HG03439 (cell line): ENCODE data around the gene THSD7A.

Experiments
- ATAC-seq: cut with Tn5 transposase; IDR thresholded peaks from one replicate; pipeline ENCODE4 v1.9.1; 2021; ENCODE audit warnings: mild to moderate bottlenecking, moderate library complexity; ENCODE audit not compliant: unreplicated experiment

THSD7A gene, protein sequence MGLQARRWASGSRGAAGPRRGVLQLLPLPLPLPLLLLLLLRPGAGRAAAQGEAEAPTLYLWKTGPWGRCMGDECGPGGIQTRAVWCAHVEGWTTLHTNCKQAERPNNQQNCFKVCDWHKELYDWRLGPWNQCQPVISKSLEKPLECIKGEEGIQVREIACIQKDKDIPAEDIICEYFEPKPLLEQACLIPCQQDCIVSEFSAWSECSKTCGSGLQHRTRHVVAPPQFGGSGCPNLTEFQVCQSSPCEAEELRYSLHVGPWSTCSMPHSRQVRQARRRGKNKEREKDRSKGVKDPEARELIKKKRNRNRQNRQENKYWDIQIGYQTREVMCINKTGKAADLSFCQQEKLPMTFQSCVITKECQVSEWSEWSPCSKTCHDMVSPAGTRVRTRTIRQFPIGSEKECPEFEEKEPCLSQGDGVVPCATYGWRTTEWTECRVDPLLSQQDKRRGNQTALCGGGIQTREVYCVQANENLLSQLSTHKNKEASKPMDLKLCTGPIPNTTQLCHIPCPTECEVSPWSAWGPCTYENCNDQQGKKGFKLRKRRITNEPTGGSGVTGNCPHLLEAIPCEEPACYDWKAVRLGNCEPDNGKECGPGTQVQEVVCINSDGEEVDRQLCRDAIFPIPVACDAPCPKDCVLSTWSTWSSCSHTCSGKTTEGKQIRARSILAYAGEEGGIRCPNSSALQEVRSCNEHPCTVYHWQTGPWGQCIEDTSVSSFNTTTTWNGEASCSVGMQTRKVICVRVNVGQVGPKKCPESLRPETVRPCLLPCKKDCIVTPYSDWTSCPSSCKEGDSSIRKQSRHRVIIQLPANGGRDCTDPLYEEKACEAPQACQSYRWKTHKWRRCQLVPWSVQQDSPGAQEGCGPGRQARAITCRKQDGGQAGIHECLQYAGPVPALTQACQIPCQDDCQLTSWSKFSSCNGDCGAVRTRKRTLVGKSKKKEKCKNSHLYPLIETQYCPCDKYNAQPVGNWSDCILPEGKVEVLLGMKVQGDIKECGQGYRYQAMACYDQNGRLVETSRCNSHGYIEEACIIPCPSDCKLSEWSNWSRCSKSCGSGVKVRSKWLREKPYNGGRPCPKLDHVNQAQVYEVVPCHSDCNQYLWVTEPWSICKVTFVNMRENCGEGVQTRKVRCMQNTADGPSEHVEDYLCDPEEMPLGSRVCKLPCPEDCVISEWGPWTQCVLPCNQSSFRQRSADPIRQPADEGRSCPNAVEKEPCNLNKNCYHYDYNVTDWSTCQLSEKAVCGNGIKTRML (N-terminal part only)

DNA sequence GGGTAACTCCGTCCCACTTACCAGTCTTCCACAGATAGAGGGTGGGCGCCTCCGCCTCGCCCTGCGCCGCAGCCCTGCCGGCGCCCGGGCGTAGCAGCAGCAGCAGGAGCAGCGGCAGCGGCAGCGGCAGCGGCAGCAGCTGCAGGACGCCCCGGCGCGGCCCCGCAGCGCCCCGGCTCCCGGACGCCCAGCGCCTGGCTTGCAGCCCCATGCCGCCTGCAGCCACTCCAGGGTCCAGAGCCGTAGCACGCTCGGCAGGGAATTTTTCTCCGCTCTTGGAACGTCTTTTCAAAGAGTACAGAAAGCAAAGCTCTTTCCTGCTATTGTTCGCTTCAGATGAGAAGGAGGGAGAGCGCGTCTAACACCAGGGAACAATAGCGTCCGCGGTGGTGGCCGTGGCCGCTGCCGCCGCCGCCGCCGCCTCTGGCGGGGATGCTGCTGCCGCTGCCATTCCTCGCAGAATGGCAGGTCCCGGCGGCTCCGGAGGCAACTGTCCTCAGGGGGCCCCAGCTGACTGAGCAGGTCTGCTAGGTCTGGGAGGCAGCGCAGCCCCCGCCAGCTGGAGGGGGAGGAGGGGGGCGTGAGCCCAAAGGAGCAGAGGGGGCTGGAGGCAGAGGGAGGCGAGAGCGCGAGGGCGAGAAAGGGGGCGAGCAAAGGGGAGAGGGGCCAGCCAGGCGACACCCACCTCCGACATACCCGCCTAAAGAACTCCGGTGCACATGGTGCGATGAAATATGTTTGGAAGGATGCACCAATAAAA lies at the start of gene THSD7A:
TSS of gene THSD7A (minus strand) at position 463 of the 760 bp plus-strand sequence. CDS start at position 211, 252 bp downstream.
- ATAC-seq: no peak

- no peak for ATAC-seq
These were observed 49.7 kb upstream of the THSD7A start for GRCh38 chr7:11881680-11882079.

- no peak for ATAC-seq
These were observed 43.6 kb upstream of the THSD7A start for GRCh38 chr7:11875635-11876034.

GRCh38 chr7:11865671-11866070 lies 33.7 kb upstream of the THSD7A start:
- no peak for ATAC-seq

DNA sequence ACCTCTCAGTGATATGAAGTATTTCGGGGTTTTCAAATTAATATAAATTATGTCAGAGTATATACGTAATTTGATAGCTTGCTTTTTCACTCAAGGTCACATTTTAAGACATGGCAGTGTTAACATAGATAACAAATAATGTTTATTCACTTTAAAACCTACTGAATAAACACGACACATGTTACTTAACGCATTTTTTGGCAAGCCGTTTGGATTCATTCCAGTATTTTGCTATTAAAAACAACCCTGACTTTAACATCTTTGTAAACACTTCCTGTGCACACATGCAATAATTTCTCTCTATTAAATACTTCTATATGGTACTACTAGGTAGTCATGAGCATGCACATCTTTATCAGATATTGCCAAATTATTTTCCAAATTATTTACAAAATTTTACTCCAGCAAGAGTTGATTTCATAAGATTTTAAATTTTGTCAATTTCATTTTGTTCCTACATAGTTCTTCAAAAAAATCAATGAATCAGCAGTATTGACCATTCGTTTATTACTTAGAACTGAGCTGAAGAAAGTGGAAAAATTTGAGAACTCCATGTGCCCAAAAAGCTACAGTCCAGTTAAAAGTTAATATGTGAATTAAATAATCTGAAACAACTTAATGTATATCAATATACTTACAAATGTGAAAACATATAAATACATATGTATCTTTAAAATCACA lies 26.8 kb upstream of the THSD7A start:
- ATAC-seq: no peak

- no peak for ATAC-seq
These were observed 26.0 kb upstream of the THSD7A start for GRCh38 chr7:11858026-11858425.

- ATAC-seq: no peak
These were observed 16.3 kb upstream of the THSD7A start for GRCh38 chr7:11848251-11848650.

DNA sequence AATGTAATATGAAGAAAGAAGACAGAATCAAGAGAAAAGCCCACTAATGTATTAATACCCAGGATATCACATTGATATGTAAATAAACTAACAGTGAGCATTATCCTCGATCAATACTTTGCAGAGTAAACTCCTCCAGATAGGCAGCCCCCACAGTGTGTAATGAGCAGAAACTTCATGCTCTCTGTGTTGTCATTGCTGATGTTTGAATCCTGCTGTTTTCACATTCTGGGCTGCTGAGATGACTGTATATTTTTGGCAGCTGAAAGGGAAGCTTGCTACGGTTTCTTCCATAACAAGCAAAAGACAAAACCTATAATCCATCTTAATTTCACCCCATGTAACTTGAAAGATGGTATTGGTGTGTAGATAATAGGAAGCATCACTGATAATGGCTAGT lies 15.3 kb upstream of the THSD7A start:
- ATAC-seq: no peak

DNA sequence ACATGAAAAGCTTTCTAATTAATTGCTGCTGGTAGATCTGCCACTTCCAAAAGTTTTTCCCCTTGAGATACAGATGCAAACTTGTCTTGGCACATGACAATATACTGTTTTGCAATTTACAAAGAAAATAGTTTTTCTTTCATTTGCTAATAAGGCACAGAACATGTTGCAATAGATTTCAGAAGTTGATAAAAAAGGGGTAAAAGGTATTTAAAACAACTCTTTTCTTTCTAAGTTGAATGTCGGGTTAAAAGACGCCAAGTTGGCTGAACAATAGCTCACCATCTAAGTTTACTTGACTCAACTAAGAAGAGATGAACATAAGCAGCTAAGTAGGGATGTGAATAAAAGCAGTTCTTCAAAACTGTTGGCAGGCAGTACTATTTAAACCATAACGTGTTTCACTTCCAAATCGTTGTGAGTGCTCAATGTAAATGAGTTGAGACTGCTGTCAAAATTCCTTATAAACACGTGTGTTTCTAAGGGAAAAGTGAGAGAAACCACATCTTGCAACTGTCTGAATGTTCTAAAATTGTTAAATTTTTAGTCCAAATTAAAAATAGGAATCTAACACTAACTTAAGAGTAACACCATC lies 14.5 kb upstream of the THSD7A start:
- no peak for ATAC-seq

- no peak for ATAC-seq
These were observed 11.2 kb upstream of the THSD7A start for GRCh38 chr7:11843113-11843765.

- no peak for ATAC-seq
These were observed 9.7 kb upstream of the THSD7A start for GRCh38 chr7:11841657-11842056.

DNA sequence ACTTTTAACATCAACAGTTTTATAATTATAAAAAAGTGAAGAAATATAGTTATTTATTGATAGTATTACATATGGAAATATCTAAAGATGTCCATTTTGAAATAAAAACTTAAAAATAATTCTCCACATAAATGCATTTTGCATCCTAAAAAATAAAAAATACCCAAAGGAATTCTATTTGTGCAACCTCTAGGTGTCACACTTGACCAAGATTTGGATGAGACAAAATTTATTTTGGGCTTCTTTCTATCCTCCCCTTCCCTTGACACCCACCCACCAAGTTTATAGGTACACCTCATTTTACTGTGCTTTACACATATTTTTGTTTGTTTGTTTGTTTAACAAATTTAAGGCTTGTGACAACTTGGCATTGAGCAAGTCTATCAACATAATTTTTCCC lies 3.3 kb upstream of the THSD7A start:
- no peak for ATAC-seq

DNA sequence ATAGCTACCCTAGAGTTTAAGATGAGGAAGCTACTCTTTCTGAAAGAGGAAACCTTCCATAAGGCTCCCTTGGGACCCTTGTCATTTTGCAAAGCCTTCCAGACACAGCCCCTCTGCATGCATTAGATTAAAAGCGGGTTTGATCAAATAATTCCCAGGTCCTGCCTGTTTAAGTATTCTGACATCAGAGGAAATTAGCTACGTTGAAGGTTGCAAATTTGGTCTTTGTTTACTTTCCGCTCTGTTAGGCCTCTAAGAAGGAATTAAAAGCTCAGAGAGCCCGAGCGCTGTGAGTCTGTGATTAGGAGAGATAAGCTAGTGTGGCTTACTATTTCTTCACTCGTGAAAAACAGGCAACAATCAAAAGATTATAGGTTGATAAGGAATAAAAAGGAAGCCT lies 1.4 kb upstream of the THSD7A start:
- no peak for ATAC-seq

DNA sequence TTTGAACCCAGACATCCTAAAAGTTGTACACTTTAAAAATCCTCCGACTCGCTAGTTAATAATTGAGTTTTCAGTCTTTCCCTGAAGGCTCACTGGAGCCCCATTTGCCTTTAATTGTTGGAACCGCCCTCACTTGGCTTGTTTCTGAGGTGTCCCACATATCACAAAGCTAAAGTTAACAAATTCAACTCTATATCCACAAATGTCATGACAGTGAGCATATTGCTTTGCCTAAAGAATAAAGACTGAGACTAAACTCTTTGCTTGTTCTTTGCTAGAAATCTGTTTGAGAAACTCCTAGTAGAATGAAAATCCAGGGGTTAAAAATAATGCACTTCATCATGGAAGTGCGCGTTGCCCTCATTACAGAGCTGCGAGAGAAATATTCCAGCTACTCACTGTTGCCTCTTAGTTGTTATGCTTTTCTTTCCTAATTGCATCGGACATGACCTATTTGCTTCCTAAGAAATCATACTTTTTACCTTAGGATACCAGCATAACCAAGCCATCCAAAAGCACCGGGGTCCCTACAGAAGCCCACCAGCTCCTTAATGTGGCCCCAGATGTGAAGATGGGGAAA lies 752 bp downstream of the THSD7A start:
- no peak for ATAC-seq

DNA sequence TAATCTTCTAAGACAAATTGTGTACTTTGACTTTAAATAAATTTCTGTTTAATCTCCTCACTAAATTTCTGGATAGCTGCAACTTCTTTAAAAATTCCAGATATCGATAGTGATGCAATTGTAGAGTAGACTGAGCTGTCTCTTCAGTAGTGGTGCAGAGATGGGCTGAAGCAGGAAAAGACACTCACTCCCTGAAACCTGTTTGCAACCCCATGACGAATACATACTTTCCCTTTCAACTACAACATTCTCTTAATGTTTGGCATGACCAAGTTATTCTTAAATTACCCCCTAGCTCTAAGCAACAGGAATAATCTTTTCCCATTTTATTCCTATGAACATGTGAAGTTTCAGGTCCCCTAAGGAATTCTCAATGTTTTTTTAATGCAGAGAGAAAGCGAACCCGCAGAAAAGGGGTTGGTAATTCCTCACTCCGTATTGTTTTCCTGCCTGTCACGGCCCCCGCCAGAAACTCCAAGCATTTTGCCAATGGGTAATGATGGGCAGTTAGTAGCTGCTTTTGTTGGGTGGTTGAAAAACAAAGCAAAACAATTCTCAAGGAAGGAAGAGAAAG lies 1.3 kb downstream of the THSD7A start:
- ATAC-seq: no peak

DNA sequence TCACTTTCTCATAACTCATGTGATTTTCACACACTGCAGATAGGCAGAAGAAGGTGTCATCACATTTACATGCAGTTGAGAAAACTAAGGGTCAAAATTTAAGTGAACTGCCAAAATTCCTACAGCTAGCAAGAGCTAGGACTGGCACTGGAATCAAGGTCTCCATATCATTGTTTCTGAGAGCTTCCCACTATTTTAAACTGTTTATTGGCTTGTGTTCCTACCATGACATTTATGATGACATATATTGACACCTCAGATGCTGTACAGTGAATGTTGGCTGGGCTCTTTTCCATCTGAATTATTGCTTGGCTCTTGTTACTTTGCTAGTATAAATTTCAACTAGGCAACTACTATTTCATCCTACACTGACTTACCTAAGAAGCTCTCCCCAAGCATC lies 2.0 kb downstream of the THSD7A start:
- no peak for ATAC-seq

DNA sequence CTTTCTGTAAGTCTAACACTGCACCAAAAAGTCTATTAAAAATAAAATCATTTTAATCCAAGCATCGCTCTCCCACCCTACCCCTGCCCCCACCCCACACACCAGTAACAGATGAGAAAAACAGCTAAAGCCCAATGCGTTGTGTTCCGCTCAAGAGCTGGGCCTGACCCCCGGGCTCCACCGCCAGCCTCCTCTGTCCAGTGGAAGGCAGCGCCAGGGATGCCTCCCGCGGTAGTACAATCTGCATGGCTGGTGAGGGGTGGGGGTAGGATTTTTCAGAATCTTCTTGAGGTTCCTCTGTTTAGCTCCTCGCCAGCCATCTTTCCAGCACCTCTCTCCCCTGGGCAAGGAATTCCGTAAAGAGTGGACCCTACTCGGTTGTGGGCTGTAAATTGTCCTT lies 12.1 kb downstream of the THSD7A start:
- ATAC-seq: no peak

DNA sequence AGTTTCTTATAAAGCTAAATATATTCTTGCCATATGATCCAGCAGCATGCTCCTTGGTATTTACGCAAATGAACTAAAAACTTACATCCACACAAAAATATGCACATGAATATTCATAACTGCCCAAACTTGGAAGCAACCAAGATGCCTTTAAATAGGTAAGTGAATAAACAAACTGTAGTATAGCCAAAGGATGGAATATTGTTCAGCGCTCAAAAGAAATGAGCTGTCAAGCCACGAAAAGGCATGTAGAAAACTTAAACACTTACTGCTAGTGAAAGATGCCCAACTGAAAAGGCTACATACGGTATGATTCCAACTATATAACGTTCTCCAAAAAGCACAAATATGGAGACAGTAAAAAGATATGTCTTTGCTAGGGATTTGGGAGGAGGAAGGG lies 12.7 kb downstream of the THSD7A start:
- no peak for ATAC-seq
